GM12878 (cell line): Measurements from ENCODE around the gene LTBP3. TPM values are rescaled to one million over a fixed set of nuclear protein-coding genes. Genes with fewer than 3 reads are reported as not detected.

ENCODE experiments used
- ATAC-seq: fragments of 200-7000 bp; cut with Tn5 transposase; 3 replicates; pipeline ENCODE4 v1.9.1; 2020; ENCODE audit warnings: mild to moderate bottlenecking, moderate library complexity
- BruUV-seq: library from RNA; stranded (reverse); fragments of 400-500 nt; replicated peaks from 2 replicates; lab custom pipeline; 2021; lab: Mats Ljungman, UMichigan
- CTCF ChIA-PET: fragments of 300-600 bp; sonication (Branson Sonifier 250); formaldehyde crosslinking; extraction: SDS; loops from one replicate; lab custom pipeline; 2021; ENCODE audit warnings: inconsistent platforms; lab: Yijun Ruan, JAX
- POLR2A ChIA-PET: fragments of 350-600 bp; formaldehyde crosslinking; extraction: SDS; loops from one replicate; lab custom pipeline; 2021; ENCODE audit warnings: inconsistent platforms; lab: Charles Lee
- RAD21 ChIA-PET: fragments of 300-600 bp; sonication (Branson Sonifier 250); formaldehyde crosslinking; loops from one replicate; lab custom pipeline; 2023; ENCODE audit warnings: antibody characterized with exemption; ENCODE audit not compliant: unreplicated experiment; lab: Charles Lee
- SMC1A ChIA-PET: fragments of 300-600 bp; sonication (Branson Sonifier 250); formaldehyde crosslinking; loops from one replicate; lab custom pipeline; 2023; ENCODE audit not compliant: unreplicated experiment, uncharacterized antibody; lab: Charles Lee
- DNase-seq: peaks from one replicate; pipeline ENCODE4 v3.0.0-alpha.2; 2011; ENCODE audit warnings: low read depth, low spot score
- FAIRE-seq: peaks from 3 replicates; lab custom pipeline; 2011; peaks lifted over from hg19 to GRCh38; lab: Jason Lieb, UNC
- H2AFZ ChIP-seq: 2 replicates; pipeline ENCODE4 v1.6.0; 2011; ENCODE audit warnings: low read depth, low read length, control low read depth; ENCODE audit not compliant: control insufficient read depth
- H3K27ac ChIP-seq: 2 replicates; pipeline ENCODE4 v1.5.1; 2011; ENCODE audit warnings: control low read depth; ENCODE audit not compliant: control insufficient read depth, insufficient read depth
- H3K27me3 ChIP-seq, 2 experiments: replicated peaks in 1 of 2; 2 replicates each; pipeline versions ENCODE4 v1.6.0 to v1.6.1; 2011; ENCODE audit warnings: low read length in 1 of 2; ENCODE audit not compliant: control insufficient read depth in 2 of 2, insufficient read depth in 2 of 2
- H3K36me3 ChIP-seq, 2 experiments: 2 replicates each; pipeline ENCODE4 v1.5.1; 2011; ENCODE audit warnings: low read length in 1 of 2; ENCODE audit not compliant: control insufficient read depth in 2 of 2, insufficient read depth in 2 of 2
- H3K4me1 ChIP-seq: 2 replicates; pipeline ENCODE4 v1.6.1; 2011; ENCODE audit warnings: mild to moderate bottlenecking, low read length, moderate library complexity, mixed read lengths; ENCODE audit not compliant: control insufficient read depth, insufficient read depth
- H3K4me2 ChIP-seq: 2 replicates; pipeline ENCODE4 v1.6.0; 2011; ENCODE audit warnings: control low read depth; ENCODE audit not compliant: control insufficient read depth, insufficient read depth
- H3K4me3 ChIP-seq: fragments of 200-600 bp; sonication (generic); 2 replicates; pipeline ENCODE4 v1.5.1; 2016
- H3K79me2 ChIP-seq: 2 replicates; pipeline ENCODE4 v1.6.0; 2011; ENCODE audit warnings: low read length; ENCODE audit not compliant: control insufficient read depth, insufficient read depth
- H3K9ac ChIP-seq: 2 replicates; pipeline ENCODE4 v1.8.0; 2011; ENCODE audit warnings: low read length, control low read depth, mixed read lengths; ENCODE audit not compliant: control insufficient read depth, insufficient read depth
- H3K9me3 ChIP-seq: replicated peaks from 3 replicates; pipeline ENCODE4 v1.5.1; 2011; ENCODE audit warnings: mild to moderate bottlenecking, low read length; ENCODE audit not compliant: control insufficient read depth, insufficient read depth
- H4K20me1 ChIP-seq: 2 replicates; pipeline ENCODE4 v1.6.0; 2011; ENCODE audit not compliant: control insufficient read depth, insufficient read depth
- ATF7 ChIP-seq: fragments of 450-650 bp; IDR thresholded peaks from 2 replicates; pipeline ENCODE4 v1.6.1; 2016; ENCODE audit warnings: low read depth, mild to moderate bottlenecking
- CHD2 ChIP-seq: IDR thresholded peaks from 2 replicates; pipeline ENCODE4 v1.6.1; 2011; ENCODE audit warnings: low read depth, low read length, improper control_type of control experiment, borderline replicate concordance
- CUX1 ChIP-seq: IDR thresholded peaks from 2 replicates; pipeline ENCODE4 v1.6.1; 2012; ENCODE audit warnings: improper control_type of control experiment, low read depth, low read length; ENCODE audit not compliant: insufficient replicate concordance
- WGBS: methylation state at CpG from one replicate; pipeline ENCODE4 v1.1.6; 2016; ENCODE audit warnings: low lambda C conversion rate; ENCODE audit not compliant: insufficient replicate concordance, insufficient coverage; ENCODE audit errors: missing lambda C conversion rate; 5-methylcytosine and 5-hydroxymethylcytosine counted together
- in situ Hi-C: fragments of 300-500 bp; cut with MboI; formaldehyde crosslinking; loops from 9 replicates; pipeline ENCODE4 v1.14.3; 2018; ENCODE audit warnings: mixed read lengths
- intact Hi-C: fragments of 100-400 bp; cut with micrococcal nuclease; formaldehyde crosslinking; loops from one replicate; pipeline ENCODE4 v1.14.2; 2022; ENCODE audit not compliant: unreplicated experiment
- polyA plus RNA-seq, 11 experiments: library from polyadenylated mRNA; depleted of rRNA in 4 of 11; unstranded in 6 of 11; stranded (reverse) in 5 of 11; fragments of >200 nt; fragmentation: Nextera tagmentation in 4 of 11; fragmentation: Illumina TruSeq in 1 of 11; extraction: Ambion mirVana in 4 of 11; extraction: Trizol in 1 of 11; gene quantifications; 1 replicate in 1 of 11; 2 replicates in 10 of 11; pipeline versions ENCODE4 v1.2.1 to v1.2.3, GENCODE V29; 2011 to 2016; ENCODE audit warnings: inconsistent platforms in 2 of 11, missing spikeins in 2 of 11, low read depth in 1 of 11
- total RNA-seq, 4 experiments: library from RNA; depleted of rRNA in 3 of 4; stranded (reverse); fragments of >200 nt in 3 of 4; fragmentation: Illumina TruSeq in 1 of 4; extraction: Trizol in 1 of 4; gene quantifications; 2 replicates each; pipeline versions ENCODE4 v1.2.1 to v1.2.3, GENCODE V29; 2013 to 2021

The LTBP3 gene
- total and polyA plus RNA-seq, 10 of the 15 experiments (the other 5 are each of a cell fraction or from before 2014, with no cell fraction given) = 2.2 to 12.2 (median 6.2) TPM; not detected in 2

DNA sequence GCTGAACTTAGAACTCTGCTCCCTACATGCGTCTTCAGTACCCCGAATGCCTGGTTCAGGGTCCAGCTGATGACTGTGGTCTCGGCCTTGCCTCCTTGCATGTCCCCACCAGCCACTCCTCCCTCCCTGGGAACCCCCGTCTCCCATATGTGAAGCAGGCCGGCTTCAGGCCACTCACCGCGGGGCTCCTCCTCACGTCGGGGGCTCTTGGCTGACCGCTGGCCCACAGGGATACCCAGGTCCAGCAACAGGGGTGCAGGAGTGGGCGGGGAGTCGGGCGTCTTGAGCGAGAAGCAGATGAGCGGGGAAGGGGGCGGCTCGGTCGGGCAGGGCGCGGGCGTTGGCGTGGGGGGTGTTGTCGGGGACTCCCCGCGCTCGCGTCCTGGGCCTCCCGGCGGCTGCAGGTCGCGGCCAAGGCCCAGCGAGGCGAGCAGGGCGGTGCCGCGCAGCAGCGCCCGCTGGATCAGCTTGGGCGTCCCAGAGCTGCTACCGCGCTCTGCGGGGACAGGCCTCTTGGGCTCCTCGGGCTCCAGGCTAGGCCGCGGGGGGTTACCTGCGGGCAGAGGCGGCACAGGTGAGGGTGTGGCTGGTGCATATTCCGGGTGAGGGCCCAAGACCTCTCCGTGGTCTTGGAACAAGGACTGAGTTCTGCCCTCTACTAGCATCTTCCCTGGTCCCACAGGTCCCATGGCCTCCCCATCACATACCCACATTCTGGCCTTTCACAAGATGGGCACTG is 41.2 kb upstream of the LTBP3 start:
- over 99% methylated on average over 16 of the region's 49 CpGs for WGBS
- intact Hi-C loops = no loop called here
- no peak overlapping the region for H3K4me3 ChIP-seq

More for the DNA sequence above, 41.2 kb upstream of the LTBP3 start:
- no TSS peak for BruUV-seq
- no peak for TF ChIP-seq CHD2
- TF ChIP-seq ATF7 = no peak
- no peak for TF ChIP-seq CUX1
- TF ChIP-seq, all 136 proteins: peak for 0
- Histone ChIP-seq H3K4me1 (no peaks in the 10 kb centered on the region), H4K20me1 (no peaks in the 10 kb centered on the region), H3K79me2 (no peaks in the 10 kb centered on the region), H3K9ac (no peak overlapping the region), H3K9me3 (no peaks in the 10 kb centered on the region), H3K36me3 (peaks cover 0 to 6% of the 10 kb centered on the region in 2 experiments; a peak in 3 of 4 replicates), H3K27me3 (no peaks in the 10 kb centered on the region), H2AFZ (no peak overlapping the region), H3K27ac (no peak overlapping the region), H3K4me2 (no peak overlapping the region)
- RAD21 ChIA-PET = no interaction called here
- FAIRE-seq (no peak), DNase-seq (no peak), ATAC-seq (no peak)
- CTCF ChIA-PET = no interaction called here
- SMC1A ChIA-PET = interaction anchor here (1.8 kb wide), 1 partner anchor 10 kb away, joined by 7 read pairs; no protein-coding TSS in a partner anchor
- in situ Hi-C loops = no loop called here
- POLR2A ChIA-PET = interaction anchor here (1.5 kb wide), 1 partner anchor 13 kb away, joined by 3 read pairs; no protein-coding TSS in a partner anchor
